Endothelial cell of umbilical vein (primary cell): ENCODE data around the gene MYLK. TPM values are rescaled to one million over a fixed set of nuclear protein-coding genes. Genes with fewer than 3 reads are reported as not detected.

Source experiments
- BruUV-seq: library from RNA; stranded (reverse); fragments of 400-500 nt; replicated peaks from 2 replicates; lab custom pipeline; 2021; lab: Mats Ljungman, UMichigan
- CTCF ChIA-PET: fragments of 300-600, 350-600 bp; sonication (Branson Sonifier 250); formaldehyde crosslinking; loops from one replicate; lab custom pipeline; 2021; ENCODE audit warnings: antibody characterized with exemption, inconsistent platforms; lab: Charles Lee
- POLR2A ChIA-PET: fragments of 300-600, 350-600 bp; sonication (Branson Sonifier 250); formaldehyde crosslinking; loops from one replicate; lab custom pipeline; 2021; ENCODE audit warnings: antibody characterized with exemption, inconsistent platforms; lab: Charles Lee
- DNase-seq: peaks from one replicate; pipeline ENCODE4 v3.0.0-alpha.2; 2011; ENCODE audit warnings: low read depth, low spot score
- FAIRE-seq: peaks from 2 replicates; lab custom pipeline; 2011; peaks lifted over from hg19 to GRCh38; lab: Jason Lieb, UNC
- H2AFZ ChIP-seq: 2 replicates; pipeline ENCODE4 v1.6.0; 2012; ENCODE audit warnings: low read depth, low read length, control low read depth, inconsistent platforms
- H3K27ac ChIP-seq: 2 replicates; pipeline ENCODE4 v1.5.1; 2011; ENCODE audit warnings: low read depth, mild to moderate bottlenecking, control low read depth, low read length, moderate library complexity; ENCODE audit not compliant: insufficient read depth
- H3K27me3 ChIP-seq, 2 experiments: 2 replicates each; pipeline versions ENCODE4 v1.6.0 to v1.6.1; 2011; ENCODE audit warnings: low read length in 2 of 2, mixed read lengths in 1 of 2; ENCODE audit not compliant: control insufficient read depth in 2 of 2, insufficient read depth in 2 of 2
- H3K36me3 ChIP-seq, 2 experiments: 2 replicates in 1 of 2; 3 replicates in 1 of 2; pipeline ENCODE4 v1.5.1; 2011; ENCODE audit warnings: low read length in 2 of 2, mild to moderate bottlenecking in 1 of 2, moderate library complexity in 1 of 2; ENCODE audit not compliant: control insufficient read depth in 2 of 2, insufficient read depth in 2 of 2; ENCODE audit errors: extremely low read depth in 1 of 2
- H3K4me1 ChIP-seq: 3 replicates; pipeline ENCODE4 v1.5.1; 2011; ENCODE audit warnings: mild to moderate bottlenecking, low read length; ENCODE audit not compliant: control insufficient read depth, insufficient read depth; ENCODE audit errors: extremely low read depth
- H3K4me2 ChIP-seq: 2 replicates; pipeline ENCODE4 v1.6.1; 2011; ENCODE audit warnings: low read length, control low read depth, mixed read lengths; ENCODE audit not compliant: insufficient read depth
- H3K4me3 ChIP-seq, 3 experiments: fragments of 200-600 bp in 1 of 3; sonication (generic), shearing (Covaris generic) in 1 of 3; replicated peaks in 1 of 3; 2 replicates each; pipeline ENCODE4 v1.5.1; 2011 to 2016; ENCODE audit warnings: control low read depth in 3 of 3, low read length in 3 of 3, mild to moderate bottlenecking in 2 of 3, inconsistent platforms in 1 of 3, low read depth in 1 of 3, moderate library complexity in 1 of 3; ENCODE audit not compliant: insufficient read depth in 1 of 3
- H3K79me2 ChIP-seq: 2 replicates; pipeline ENCODE4 v1.6.0; 2012; ENCODE audit warnings: low read length, inconsistent platforms; ENCODE audit not compliant: control insufficient read depth, insufficient read depth
- H3K9ac ChIP-seq: replicated peaks from 2 replicates; pipeline ENCODE3; 2011; ENCODE audit warnings: low read length, control low read depth; ENCODE audit not compliant: insufficient read depth; ENCODE audit errors: extremely low read depth
- H3K9me1 ChIP-seq: replicated peaks from 3 replicates; pipeline ENCODE4 v1.6.0; 2011; ENCODE audit warnings: mild to moderate bottlenecking, low read length; ENCODE audit not compliant: control insufficient read depth, insufficient read depth; ENCODE audit errors: extremely low read depth
- H3K9me3 ChIP-seq: replicated peaks from 2 replicates; pipeline ENCODE4 v1.5.1; 2012; ENCODE audit warnings: low read length, inconsistent platforms; ENCODE audit not compliant: control insufficient read depth, insufficient read depth
- H4K20me1 ChIP-seq: replicated peaks from 2 replicates; pipeline ENCODE3; 2011; ENCODE audit warnings: mild to moderate bottlenecking, low read length; ENCODE audit not compliant: control insufficient read depth, insufficient read depth; ENCODE audit errors: extremely low read depth
- EZH2 ChIP-seq: IDR thresholded peaks from 2 replicates; pipeline ENCODE4 v1.6.1; 2012; ENCODE audit warnings: borderline replicate concordance, low read depth, mild to moderate bottlenecking, moderate library complexity, low read length, inconsistent platforms; ENCODE audit not compliant: severe bottlenecking
- FOS ChIP-seq: IDR thresholded peaks from 2 replicates; pipeline ENCODE4 v1.6.1; 2011; ENCODE audit warnings: mild to moderate bottlenecking, low read length, moderate library complexity, borderline replicate concordance; ENCODE audit not compliant: insufficient read depth
- GATA2 ChIP-seq: IDR thresholded peaks from 2 replicates; pipeline ENCODE4 v1.7.0; 2011; ENCODE audit warnings: low read depth, mild to moderate bottlenecking, moderate library complexity, mixed read lengths, low read length; ENCODE audit not compliant: insufficient read length, insufficient read depth
- JUN ChIP-seq: IDR thresholded peaks from 2 replicates; pipeline ENCODE4 v1.6.1; 2011; ENCODE audit warnings: borderline replicate concordance, low read depth; ENCODE audit not compliant: insufficient read length, insufficient read depth
- MYC ChIP-seq: IDR thresholded peaks from one replicate; pipeline ENCODE4 v1.6.1; 2011; ENCODE audit warnings: mild to moderate bottlenecking, low read depth, low read length
- POLR2A ChIP-seq: IDR thresholded peaks from 2 replicates; pipeline ENCODE4 v1.6.1; 2012; ENCODE audit warnings: low read depth, mild to moderate bottlenecking, control low read depth, low read length
- POLR2AphosphoS5 ChIP-seq: IDR thresholded peaks from 2 replicates; pipeline ENCODE4 v1.6.1; 2012; ENCODE audit warnings: low read depth, mild to moderate bottlenecking, control low read depth, low read length, moderate library complexity; ENCODE audit not compliant: insufficient read depth
- dilution Hi-C: fragments of 300-500 bp; cut with MboI; formaldehyde crosslinking; loops from one replicate; pipeline ENCODE4 v1.15.0; 2019; ENCODE audit warnings: low sequenced_read_pairs; ENCODE audit not compliant: extremely low pct_ligation_motif_present
- intact Hi-C: fragments of 100-400 bp; cut with micrococcal nuclease; formaldehyde crosslinking; loops from one replicate; pipeline ENCODE4 v1.10.0; 2022
- polyA plus RNA-seq, 4 experiments: library from polyadenylated mRNA; depleted of rRNA in 3 of 4; stranded (reverse) in 3 of 4; unstranded in 1 of 4; fragments of >200 nt; gene quantifications; 2 replicates each; pipeline versions ENCODE4 v1.2.1 to v1.2.3, GENCODE V29; 2011 to 2012; ENCODE audit warnings: missing spikeins in 1 of 4
- total RNA-seq: library from RNA; stranded (reverse); gene quantifications from 2 replicates; pipeline ENCODE4 v1.2.3, GENCODE V29; 2021
- TF ChIP-seq, protein P1 (sequence below): IDR thresholded peaks from 2 replicates; pipeline ENCODE4 v1.6.1; 2011; ENCODE audit not compliant: insufficient read depth, insufficient read length
- TF ChIP-seq, protein P2 (sequence below), 2 donors: IDR thresholded peaks; 1 replicate in 1 of 2; 2 replicates in 1 of 2; pipeline ENCODE4 v1.5.1; 2011; ENCODE audit warnings: low read length in 2 of 2, mild to moderate bottlenecking in 2 of 2, moderate library complexity in 2 of 2, control low read depth in 1 of 2, inconsistent platforms in 1 of 2, low read depth in 1 of 2; ENCODE audit not compliant: insufficient read depth in 1 of 2; ENCODE audit errors: extremely low read depth in 1 of 2

MYLK gene
- total and polyA plus RNA-seq, 2 donors (not counting 3 experiments of a cell fraction or from before 2014, with no cell fraction given): 10.0 to 22.2 TPM

DNA sequence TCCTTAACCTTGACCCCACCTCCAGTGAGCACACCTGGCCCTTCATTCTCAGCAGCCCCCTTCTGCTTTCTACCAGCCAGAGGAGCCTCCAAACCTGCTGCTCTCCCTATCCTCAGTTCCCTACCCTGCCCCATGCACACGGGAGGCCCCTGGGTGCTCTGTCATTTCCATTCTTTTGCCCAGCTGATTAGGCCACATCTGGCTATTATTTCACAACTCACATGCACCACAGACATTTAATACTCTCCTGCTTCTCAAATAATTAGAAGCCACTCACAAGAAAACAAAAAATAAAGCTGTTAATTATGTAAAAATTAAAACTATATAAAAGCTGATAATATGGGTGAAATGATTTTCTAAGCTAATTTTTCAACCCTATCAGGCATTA lies 50.7 kb downstream of the MYLK start:
- TF ChIP-seq, protein P1, sequence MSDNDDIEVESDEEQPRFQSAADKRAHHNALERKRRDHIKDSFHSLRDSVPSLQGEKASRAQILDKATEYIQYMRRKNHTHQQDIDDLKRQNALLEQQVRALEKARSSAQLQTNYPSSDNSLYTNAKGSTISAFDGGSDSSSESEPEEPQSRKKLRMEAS: no peak
- no peak for TF ChIP-seq EZH2
- no peak for TF ChIP-seq FOS
- no peak for TF ChIP-seq MYC
- TF ChIP-seq, protein P2, sequence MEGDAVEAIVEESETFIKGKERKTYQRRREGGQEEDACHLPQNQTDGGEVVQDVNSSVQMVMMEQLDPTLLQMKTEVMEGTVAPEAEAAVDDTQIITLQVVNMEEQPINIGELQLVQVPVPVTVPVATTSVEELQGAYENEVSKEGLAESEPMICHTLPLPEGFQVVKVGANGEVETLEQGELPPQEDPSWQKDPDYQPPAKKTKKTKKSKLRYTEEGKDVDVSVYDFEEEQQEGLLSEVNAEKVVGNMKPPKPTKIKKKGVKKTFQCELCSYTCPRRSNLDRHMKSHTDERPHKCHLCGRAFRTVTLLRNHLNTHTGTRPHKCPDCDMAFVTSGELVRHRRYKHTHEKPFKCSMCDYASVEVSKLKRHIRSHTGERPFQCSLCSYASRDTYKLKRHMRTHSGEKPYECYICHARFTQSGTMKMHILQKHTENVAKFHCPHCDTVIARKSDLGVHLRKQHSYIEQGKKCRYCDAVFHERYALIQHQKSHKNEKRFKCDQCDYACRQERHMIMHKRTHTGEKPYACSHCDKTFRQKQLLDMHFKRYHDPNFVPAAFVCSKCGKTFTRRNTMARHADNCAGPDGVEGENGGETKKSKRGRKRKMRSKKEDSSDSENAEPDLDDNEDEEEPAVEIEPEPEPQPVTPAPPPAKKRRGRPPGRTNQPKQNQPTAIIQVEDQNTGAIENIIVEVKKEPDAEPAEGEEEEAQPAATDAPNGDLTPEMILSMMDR (IDR thresholded peaks at IDR 0.05; ENCODE audit: extremely low read depth in 1 of 2, insufficient read depth in 1 of 2, low read depth in 1 of 2, low read length in 2 of 2): no peak
- TF ChIP-seq POLR2AphosphoS5: no peak
- no peak for TF ChIP-seq JUN
- no peak for TF ChIP-seq GATA2
- TF ChIP-seq POLR2A: no peak
- Histone ChIP-seq H2AFZ (no peak overlapping the region), H3K4me3 (no peak overlapping the region), H3K9me1 (no peaks in the 10 kb centered on the region), H3K9ac (no peak overlapping the region), H3K9me3 (no peaks in the 10 kb centered on the region), H3K79me2 (no peaks in the 10 kb centered on the region), H3K4me1 (peaks cover 9% of the 10 kb centered on the region), H3K27me3 (no peaks in the 10 kb centered on the region), H3K27ac (no peak overlapping the region), H4K20me1 (no peaks in the 10 kb centered on the region), H3K36me3 (no peaks in the 10 kb centered on the region), H3K4me2 (no peak overlapping the region)
- dilution Hi-C loops: no loop called here
- ChIA-PET CTCF (interaction anchor here (1.1 to 2.3 kb wide), 3 partner anchors 10 to 24 kb away, joined by 3 to 7 read pairs (median 7); no protein-coding TSS in a partner anchor), POLR2A (no interaction called here)
- no peak for DNase-seq
- no TSS peak for BruUV-seq
- intact Hi-C loops: no loop called here
- no peak for FAIRE-seq
